Prostate gland (tissue), 2 donors: ENCODE measurements around the gene DDX3X.

ENCODE experiments used
- POLR2AphosphoS5 ChIP-seq: sonication (generic); formaldehyde crosslinking; IDR thresholded peaks from one replicate; pipeline ENCODE4 v1.6.1; 2017; ENCODE audit warnings: antibody characterized with exemption
- TF ChIP-seq, protein P1 (sequence below), 4 experiments: fragments of 200-600 bp in 2 of 4; fragments of 450-650 bp in 2 of 4; sonication (generic) in 2 of 4; IDR thresholded peaks; 1 replicate in 3 of 4; 2 replicates in 1 of 4; pipeline ENCODE4 v1.5.1; 2016 to 2019; ENCODE audit warnings: antibody characterized with exemption in 4 of 4, mild to moderate bottlenecking in 2 of 4, moderate library complexity in 2 of 4

DNA sequence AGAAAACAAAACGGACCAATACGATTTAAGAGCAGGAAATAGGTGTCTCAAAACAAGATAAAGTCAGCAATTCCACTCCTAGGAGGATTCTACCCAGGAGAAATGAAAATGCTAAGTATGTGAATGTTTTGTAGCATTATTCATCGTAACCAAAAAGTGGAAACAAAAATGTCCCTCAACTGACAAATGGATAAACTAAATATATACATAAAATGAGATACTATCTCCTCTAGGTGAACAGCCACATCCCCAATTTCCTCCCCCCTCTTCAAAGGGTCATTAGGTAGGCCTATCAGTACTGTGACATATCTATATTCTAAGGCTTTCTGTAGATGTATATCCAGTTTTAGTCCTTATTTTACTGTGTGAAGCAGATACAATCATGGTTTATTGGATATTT, 18.0 kb downstream of the DDX3X start:
- no peak for TF ChIP-seq POLR2AphosphoS5
- TF ChIP-seq, protein P1, sequence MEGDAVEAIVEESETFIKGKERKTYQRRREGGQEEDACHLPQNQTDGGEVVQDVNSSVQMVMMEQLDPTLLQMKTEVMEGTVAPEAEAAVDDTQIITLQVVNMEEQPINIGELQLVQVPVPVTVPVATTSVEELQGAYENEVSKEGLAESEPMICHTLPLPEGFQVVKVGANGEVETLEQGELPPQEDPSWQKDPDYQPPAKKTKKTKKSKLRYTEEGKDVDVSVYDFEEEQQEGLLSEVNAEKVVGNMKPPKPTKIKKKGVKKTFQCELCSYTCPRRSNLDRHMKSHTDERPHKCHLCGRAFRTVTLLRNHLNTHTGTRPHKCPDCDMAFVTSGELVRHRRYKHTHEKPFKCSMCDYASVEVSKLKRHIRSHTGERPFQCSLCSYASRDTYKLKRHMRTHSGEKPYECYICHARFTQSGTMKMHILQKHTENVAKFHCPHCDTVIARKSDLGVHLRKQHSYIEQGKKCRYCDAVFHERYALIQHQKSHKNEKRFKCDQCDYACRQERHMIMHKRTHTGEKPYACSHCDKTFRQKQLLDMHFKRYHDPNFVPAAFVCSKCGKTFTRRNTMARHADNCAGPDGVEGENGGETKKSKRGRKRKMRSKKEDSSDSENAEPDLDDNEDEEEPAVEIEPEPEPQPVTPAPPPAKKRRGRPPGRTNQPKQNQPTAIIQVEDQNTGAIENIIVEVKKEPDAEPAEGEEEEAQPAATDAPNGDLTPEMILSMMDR (IDR thresholded peaks at IDR 0.05), result no peak
